Mesendoderm (in vitro differentiated cells): ENCODE measurements around the gene CIT.

ENCODE experiments used
- DNase-seq: peaks from one replicate; pipeline ENCODE4 v3.0.0; 2013
- H2AK5ac ChIP-seq: 2 replicates; pipeline ENCODE4 v1.6.1; 2013; ENCODE audit warnings: low read length, inconsistent platforms
- H2BK120ac ChIP-seq: 2 replicates; pipeline ENCODE4 v1.6.1; 2013; ENCODE audit warnings: low read depth, mild to moderate bottlenecking, low read length, moderate library complexity, mixed read lengths
- H2BK15ac ChIP-seq: replicated peaks from 2 replicates; pipeline ENCODE4 v1.6.1; 2013; ENCODE audit warnings: low read depth, mild to moderate bottlenecking, moderate library complexity
- H2BK5ac ChIP-seq: 2 replicates; pipeline ENCODE4 v1.6.1; 2013; ENCODE audit warnings: low read length, inconsistent platforms
- H3K18ac ChIP-seq: 2 replicates; pipeline ENCODE4 v1.6.1; 2013; ENCODE audit warnings: mild to moderate bottlenecking, low read length, mixed read lengths
- H3K23ac ChIP-seq: one replicate; pipeline ENCODE4 v1.6.1; 2013; ENCODE audit warnings: low read length
- H3K27ac ChIP-seq: 2 replicates; pipeline ENCODE4 v1.5.1; 2013; ENCODE audit warnings: low read depth, mild to moderate bottlenecking, inconsistent platforms, low read length, moderate library complexity
- H3K27me3 ChIP-seq: 2 replicates; pipeline ENCODE4 v1.6.1; 2013; ENCODE audit warnings: low read length, control low read depth, mild to moderate bottlenecking, inconsistent platforms; ENCODE audit not compliant: insufficient read depth, poor library complexity
- H3K36me3 ChIP-seq: 2 replicates; pipeline ENCODE4 v1.6.1; 2013; ENCODE audit warnings: low read length, inconsistent platforms; ENCODE audit not compliant: control insufficient read depth, insufficient read depth
- H3K4ac ChIP-seq: one replicate; pipeline ENCODE4 v1.6.1; 2013; ENCODE audit warnings: low read depth, mild to moderate bottlenecking, low read length, moderate library complexity
- H3K4me1 ChIP-seq: 2 replicates; pipeline ENCODE4 v1.6.1; 2013; ENCODE audit warnings: low read depth, low read length, inconsistent platforms; ENCODE audit not compliant: control insufficient read depth
- H3K4me2 ChIP-seq: 2 replicates; pipeline ENCODE4 v1.6.1; 2013; ENCODE audit warnings: low read length
- H3K4me3 ChIP-seq: 2 replicates; pipeline ENCODE4 v1.5.1; 2013; ENCODE audit warnings: mild to moderate bottlenecking, low read length
- H3K56ac ChIP-seq: one replicate; pipeline ENCODE4 v1.6.1; 2013; ENCODE audit warnings: low read length
- H3K79me1 ChIP-seq: 2 replicates; pipeline ENCODE4 v1.6.1; 2013; ENCODE audit warnings: low read length, inconsistent platforms
- H3K79me2 ChIP-seq: 2 replicates; pipeline ENCODE4 v1.6.1; 2013; ENCODE audit warnings: mild to moderate bottlenecking, low read length; ENCODE audit not compliant: control insufficient read depth, insufficient read depth
- H3K9ac ChIP-seq: 2 replicates; pipeline ENCODE4 v1.6.1; 2013; ENCODE audit warnings: low read length, inconsistent platforms
- H4K5ac ChIP-seq: one replicate; pipeline ENCODE4 v1.6.1; 2013; ENCODE audit warnings: low read length
- H4K8ac ChIP-seq: one replicate; pipeline ENCODE4 v1.6.1; 2013; ENCODE audit warnings: low read depth, mild to moderate bottlenecking, control low read depth, low read length, moderate library complexity
- WGBS: extraction: QIAGEN DNeasy Blood & Tissue Kit; methylation state at CpG from one replicate; pipeline ENCODE4 v1.1.7; 2013; ENCODE audit warnings: low lambda C conversion rate, missing lambda C conversion rate; ENCODE audit not compliant: insufficient coverage; ENCODE audit errors: extremely low coverage; 5-methylcytosine and 5-hydroxymethylcytosine counted together

The CIT gene

GRCh38 chr12:119870457-119870856 lies 6.7 kb downstream of the CIT start:
- H3K23ac ChIP-seq: no peak overlapping the region
- peaks cover 3% of the 10 kb centered on the region for H3K36me3 ChIP-seq
- no peak overlapping the region for H2BK120ac ChIP-seq
- H3K4me1 ChIP-seq: no peaks in the 10 kb centered on the region
- no peak overlapping the region for H2BK5ac ChIP-seq
- no peak overlapping the region for H3K4ac ChIP-seq
- H3K27ac ChIP-seq: no peak overlapping the region
- no peak overlapping the region for H2BK15ac ChIP-seq
- no peak overlapping the region for H4K5ac ChIP-seq
- no peak overlapping the region for H3K4me2 ChIP-seq
- H3K56ac ChIP-seq: no peak overlapping the region
- H3K4me3 ChIP-seq: no peak overlapping the region
- no peak overlapping the region for H4K8ac ChIP-seq
- H2AK5ac ChIP-seq: no peak overlapping the region
- no peaks in the 10 kb centered on the region for H3K79me2 ChIP-seq
- H3K18ac ChIP-seq: no peak overlapping the region
- no peak overlapping the region for H3K9ac ChIP-seq
- DNase-seq: no peak
- H3K79me1 ChIP-seq: no peaks in the 10 kb centered on the region
- no CpG with 5 or more reads among the region's 5 CpGs for WGBS
- H3K27me3 ChIP-seq: no peaks in the 10 kb centered on the region

- no peak overlapping the region for H3K4ac ChIP-seq
- no peak overlapping the region for H2BK5ac ChIP-seq
- no peak for DNase-seq
- no peak overlapping the region for H3K9ac ChIP-seq
- H2BK120ac ChIP-seq: no peak overlapping the region
- H3K36me3 ChIP-seq: peaks cover 4% of the 10 kb centered on the region
- H3K79me2 ChIP-seq: no peaks in the 10 kb centered on the region
- no peak overlapping the region for H4K5ac ChIP-seq
- no peak overlapping the region for H2BK15ac ChIP-seq
- H3K23ac ChIP-seq: no peak overlapping the region
- no peak overlapping the region for H3K4me3 ChIP-seq
- H2AK5ac ChIP-seq: no peak overlapping the region
- no peaks in the 10 kb centered on the region for H3K27me3 ChIP-seq
- H3K4me1 ChIP-seq: no peaks in the 10 kb centered on the region
- H3K27ac ChIP-seq: no peak overlapping the region
- H3K56ac ChIP-seq: no peak overlapping the region
- no peak overlapping the region for H3K18ac ChIP-seq
- no peak overlapping the region for H3K4me2 ChIP-seq
- H4K8ac ChIP-seq: no peak overlapping the region
- WGBS: no CpG with 5 or more reads among the region's 5 CpGs
- H3K79me1 ChIP-seq: no peaks in the 10 kb centered on the region
Observed at GRCh38 chr12:119869720-119870119, 7.4 kb downstream of the CIT start.

DNA sequence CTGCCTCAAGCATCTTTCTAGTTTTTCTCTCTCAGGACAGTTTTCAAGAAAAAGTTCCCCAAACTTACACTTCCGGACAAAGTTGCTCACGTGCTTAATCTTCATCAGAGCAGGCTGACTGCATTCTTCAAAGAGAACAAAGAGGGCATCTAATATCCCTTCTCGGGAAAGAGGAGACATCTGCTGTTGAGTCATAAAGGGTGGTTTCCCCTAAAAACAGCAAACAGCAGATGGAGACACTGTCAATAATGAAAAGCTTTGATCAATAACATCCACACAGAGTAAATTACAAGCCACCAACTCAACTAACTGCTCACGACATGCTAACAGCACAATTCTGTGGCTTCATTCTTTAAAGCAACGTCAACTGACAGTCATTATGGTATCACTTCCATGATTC lies 8.1 kb downstream of the CIT start:
- H3K4me2 ChIP-seq: no peak overlapping the region
- no CpG with 5 or more reads among the region's 5 CpGs for WGBS
- H3K79me2 ChIP-seq: no peaks in the 10 kb centered on the region
- no peak overlapping the region for H3K56ac ChIP-seq
- no peak overlapping the region for H3K18ac ChIP-seq
- peaks cover 4% of the 10 kb centered on the region for H3K36me3 ChIP-seq
- H3K4me3 ChIP-seq: no peak overlapping the region
- no peaks in the 10 kb centered on the region for H3K4me1 ChIP-seq
- H3K79me1 ChIP-seq: no peaks in the 10 kb centered on the region
- H2BK5ac ChIP-seq: no peak overlapping the region
- no peak overlapping the region for H4K8ac ChIP-seq
- H3K9ac ChIP-seq: no peak overlapping the region
- no peak for DNase-seq
- H3K4ac ChIP-seq: no peak overlapping the region
- H2AK5ac ChIP-seq: no peak overlapping the region
- no peak overlapping the region for H2BK120ac ChIP-seq
- H3K23ac ChIP-seq: no peak overlapping the region
- no peak overlapping the region for H4K5ac ChIP-seq
- no peaks in the 10 kb centered on the region for H3K27me3 ChIP-seq
- no peak overlapping the region for H3K27ac ChIP-seq
- no peak overlapping the region for H2BK15ac ChIP-seq

- Histone ChIP-seq H3K18ac (no peak overlapping the region), H2AK5ac (no peak overlapping the region), H3K36me3 (peaks cover 4% of the 10 kb centered on the region), H3K9ac (no peak overlapping the region), H3K4me2 (no peak overlapping the region), H3K4me3 (no peak overlapping the region), H3K4me1 (no peaks in the 10 kb centered on the region), H3K56ac (no peak overlapping the region), H4K8ac (no peak overlapping the region), H4K5ac (no peak overlapping the region), H2BK15ac (no peak overlapping the region), H3K27me3 (no peaks in the 10 kb centered on the region), H3K23ac (no peak overlapping the region), H3K79me2 (no peaks in the 10 kb centered on the region), H2BK5ac (no peak overlapping the region), H3K79me1 (no peaks in the 10 kb centered on the region), H3K4ac (no peak overlapping the region), H2BK120ac (no peak overlapping the region), H3K27ac (no peak overlapping the region)
- no CpG with 5 or more reads among the region's 2 CpGs for whole genome bisulfite sequencing
- no peak for DNase-seq
Observed at GRCh38 chr12:119864591-119864990, 12.5 kb downstream of the CIT start.

GRCh38 chr12:119859241-119859640 lies 17.9 kb downstream of the CIT start:
- Histone ChIP-seq H3K36me3 (peaks cover 8% of the 10 kb centered on the region), H2BK120ac (no peak overlapping the region), H3K79me1 (peaks cover 3% of the 10 kb centered on the region), H3K56ac (no peak overlapping the region), H2BK15ac (no peak overlapping the region), H3K23ac (no peak overlapping the region), H3K79me2 (no peaks in the 10 kb centered on the region), H3K4ac (no peak overlapping the region), H3K4me2 (no peak overlapping the region), H3K27ac (no peak overlapping the region), H4K5ac (no peak overlapping the region), H3K4me1 (no peaks in the 10 kb centered on the region), H3K4me3 (no peak overlapping the region), H3K9ac (no peak overlapping the region), H3K18ac (no peak overlapping the region), H3K27me3 (no peaks in the 10 kb centered on the region), H4K8ac (no peak overlapping the region), H2AK5ac (no peak overlapping the region), H2BK5ac (no peak overlapping the region)
- no peak for DNase-seq
- WGBS: no CpG with 5 or more reads among the region's 6 CpGs

DNA sequence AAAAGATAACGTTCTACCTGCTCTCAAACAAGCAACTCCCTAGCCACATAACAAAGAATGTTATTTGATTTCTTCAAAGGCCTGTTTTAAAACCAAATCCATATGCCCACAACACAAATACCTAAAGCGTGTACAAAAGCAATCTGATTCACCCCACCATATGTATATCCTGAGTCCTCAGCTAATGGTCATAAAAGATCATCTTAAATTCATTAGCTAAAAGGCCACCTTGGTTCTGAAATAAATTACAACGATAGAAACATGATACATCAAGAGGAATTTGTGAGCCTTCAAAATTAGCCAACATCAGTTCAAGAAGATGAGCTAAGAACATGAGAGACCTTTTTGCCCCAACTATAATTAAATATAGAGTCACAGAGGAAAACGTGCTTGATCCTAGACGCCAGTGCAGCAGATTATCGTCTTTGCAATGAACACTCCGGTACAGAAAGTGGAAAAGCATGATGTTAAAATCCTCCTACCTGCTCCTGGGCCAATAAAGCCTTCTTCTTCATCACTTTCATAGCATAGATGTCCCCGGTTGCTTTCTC lies 20.0 kb downstream of the CIT start:
- Histone ChIP-seq H2BK5ac (no peak overlapping the region), H3K4me2 (no peak overlapping the region), H4K8ac (no peak overlapping the region), H4K5ac (no peak overlapping the region), H2BK120ac (no peak overlapping the region), H2BK15ac (no peak overlapping the region), H3K4me3 (no peak overlapping the region), H2AK5ac (no peak overlapping the region), H3K4ac (no peak overlapping the region), H3K23ac (no peak overlapping the region), H3K18ac (no peak overlapping the region), H3K79me2 (no peaks in the 10 kb centered on the region), H3K56ac (no peak overlapping the region), H3K4me1 (no peaks in the 10 kb centered on the region), H3K27me3 (no peaks in the 10 kb centered on the region), H3K36me3 (peaks cover 8% of the 10 kb centered on the region), H3K27ac (no peak overlapping the region), H3K79me1 (peaks cover 3% of the 10 kb centered on the region), H3K9ac (no peak overlapping the region)
- WGBS: no CpG with 5 or more reads among the region's 8 CpGs
- DNase-seq: no peak
